Stimulated activated CD4-positive, alpha-beta T cell treated with anti-CD3 and anti-CD28 coated beads, Interleukin-15, amount 100 ng/mL, for 24 hours (primary cell): ENCODE measurements around the gene EPB41L1.
"Not testable (repeated sequence)": the region's sequence is repeated elsewhere in the genome, so short reads cannot be mapped to it uniquely, and the experiment has no call there.

Source experiments
- DNase-seq: peaks from one replicate; pipeline ENCODE4 v3.0.0-alpha.2; 2020

EPB41L1 gene

DNA sequence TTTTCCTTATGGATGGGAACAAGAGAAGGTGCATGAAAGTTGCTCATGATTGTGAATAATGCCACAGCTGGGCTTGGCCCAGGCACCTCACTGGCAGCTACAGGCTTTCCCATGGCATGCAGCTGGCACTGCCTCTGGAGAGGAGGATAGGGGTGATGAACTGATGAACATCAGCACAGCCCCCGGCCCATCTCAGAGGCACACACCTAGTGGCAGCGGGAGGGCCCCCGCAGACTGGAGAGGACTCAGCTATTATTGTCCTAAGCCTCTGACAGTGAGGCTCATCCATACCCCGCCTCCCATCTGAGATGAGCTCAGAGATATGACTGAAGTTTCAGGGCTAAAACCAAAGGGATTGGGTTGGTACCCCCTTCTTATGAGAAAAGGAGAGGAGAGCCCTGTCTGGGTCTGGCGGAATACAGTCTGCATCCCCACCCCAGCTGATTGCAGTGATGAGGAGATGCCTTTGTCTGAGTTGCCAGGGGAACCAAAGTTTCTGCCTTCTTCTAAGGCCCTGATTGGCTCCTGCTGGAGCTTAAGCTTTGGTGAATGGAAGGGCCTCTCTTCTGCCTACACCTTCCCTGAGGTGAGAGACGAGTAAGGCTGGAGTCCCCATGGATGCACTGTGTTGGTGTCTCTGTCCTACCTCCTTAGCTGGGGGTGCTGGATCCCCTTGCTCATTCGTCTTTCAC lies 27.6 kb upstream of the EPB41L1 start:
- DNase-seq = no peak

GRCh38 chr20:36128463-36129159 lies 25.9 kb upstream of the EPB41L1 start:
- no peak for DNase-seq

DNA sequence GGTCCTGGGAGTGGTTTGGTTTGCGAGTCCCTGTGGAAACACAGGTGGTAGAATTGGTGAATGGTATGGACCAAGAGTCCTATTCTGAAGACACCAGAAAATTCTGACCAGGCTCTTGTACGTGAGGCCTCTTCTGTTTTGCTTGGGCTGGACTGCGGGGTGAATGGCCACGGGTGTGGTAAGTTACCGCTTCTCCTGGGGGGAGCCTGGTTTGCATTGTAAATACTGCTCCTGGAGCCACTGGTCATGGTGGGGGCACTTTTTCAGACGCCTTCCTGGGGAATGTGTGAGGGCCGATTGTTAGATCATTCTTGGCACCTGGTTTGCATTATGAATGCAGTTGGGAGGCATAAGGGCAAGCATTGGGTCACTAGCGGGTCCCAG lies 25.4 kb upstream of the EPB41L1 start:
- no peak for DNase-seq

DNA sequence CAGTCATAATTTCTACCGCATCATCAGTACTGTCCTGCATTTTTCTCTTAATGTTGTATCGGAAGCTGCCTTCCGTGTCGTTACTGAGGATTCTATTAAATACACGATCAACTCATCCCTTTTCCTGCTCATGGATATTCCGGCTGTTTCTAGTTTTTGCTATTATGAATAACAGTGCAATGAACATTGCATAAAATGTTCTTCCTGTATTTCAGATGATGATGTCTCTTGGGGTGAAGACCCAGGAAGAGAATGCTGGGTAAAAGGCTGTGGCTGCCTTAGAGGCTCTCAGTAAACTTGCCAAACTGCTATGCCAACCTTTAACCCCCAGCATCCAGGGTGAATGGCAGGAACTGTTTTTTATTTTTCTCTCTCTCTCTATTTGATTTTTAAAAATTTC lies 24.1 kb upstream of the EPB41L1 start:
- DNase-seq = no peak

- no peak for DNase-seq
Observed at GRCh38 chr20:36132802-36133211, 21.7 kb upstream of the EPB41L1 start.

DNA sequence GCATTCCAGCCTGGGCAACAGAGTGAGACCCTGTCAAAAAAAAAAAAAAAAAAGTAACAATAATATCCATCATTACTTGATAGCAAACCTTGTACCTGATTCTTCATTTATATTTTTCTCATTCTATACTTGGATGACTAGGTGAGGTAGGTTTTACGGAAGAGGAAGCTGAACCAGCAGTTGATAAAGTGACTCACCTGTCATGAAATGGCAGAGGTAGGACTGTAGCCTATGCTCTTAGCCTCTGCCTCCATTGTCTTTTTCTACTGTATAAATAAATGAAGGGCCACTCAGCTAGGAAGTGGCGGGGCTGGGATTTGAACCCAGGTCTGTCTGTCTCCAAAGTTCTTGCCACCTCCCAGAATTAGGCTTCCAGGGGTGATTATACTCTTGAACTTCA lies 20.7 kb upstream of the EPB41L1 start:
- DNase-seq = no peak

- no peak for DNase-seq
Observed at GRCh38 chr20:36135159-36135558, 19.4 kb upstream of the EPB41L1 start.

DNA sequence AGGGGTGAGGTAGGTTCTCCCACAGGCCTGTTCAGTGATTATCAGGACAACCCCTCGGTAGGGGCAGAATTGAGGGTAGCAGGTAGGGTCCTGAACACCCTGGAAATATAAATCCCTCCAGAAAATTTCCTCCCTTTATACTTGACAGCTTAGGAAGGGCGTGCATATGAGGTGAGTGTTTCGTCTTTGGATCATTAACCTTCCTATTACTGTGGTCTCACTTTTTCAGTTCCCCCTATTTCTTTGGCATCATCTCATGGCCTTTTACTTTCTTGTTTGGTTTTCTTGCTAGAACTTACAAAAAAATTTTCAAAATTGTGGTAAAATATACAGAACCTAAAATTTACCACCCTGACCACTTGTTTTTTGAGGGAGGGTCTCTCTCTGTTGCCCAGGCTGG lies 18.7 kb upstream of the EPB41L1 start:
- DNase-seq = no peak

GRCh38 chr20:36137313-36137712 lies 17.2 kb upstream of the EPB41L1 start:
- not testable (repeated sequence) for DNase-seq

- no peak for DNase-seq
Observed at GRCh38 chr20:36141310-36141709, 13.2 kb upstream of the EPB41L1 start.

- no peak for DNase-seq
Observed at GRCh38 chr20:36144336-36144735, 10.2 kb upstream of the EPB41L1 start.

GRCh38 chr20:36145877-36146707 lies 8.4 kb upstream of the EPB41L1 start:
- no peak for DNase-seq

DNA sequence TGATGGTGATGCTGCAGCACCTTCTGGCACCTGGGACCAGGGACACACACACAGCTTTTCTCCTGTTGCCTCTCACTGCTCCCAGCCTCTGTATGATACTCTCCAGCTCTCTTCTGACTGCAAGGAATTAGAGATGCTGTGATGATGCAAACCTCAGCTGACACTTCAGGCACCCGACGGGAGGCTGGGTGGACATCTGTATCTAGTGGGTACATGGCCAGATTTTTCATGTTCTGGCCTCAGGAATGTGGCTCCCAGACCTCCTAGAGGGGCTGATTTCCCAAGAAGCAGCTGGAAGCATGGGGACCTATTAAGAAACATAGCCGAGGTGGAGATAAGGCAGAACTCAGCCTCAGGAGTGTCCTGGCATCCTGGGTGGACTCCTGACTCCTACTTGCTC lies 6.8 kb upstream of the EPB41L1 start:
- no peak for DNase-seq

GRCh38 chr20:36148439-36148838 lies 6.1 kb upstream of the EPB41L1 start:
- DNase-seq = no peak

- DNase-seq = no peak
Observed at GRCh38 chr20:36149012-36149411, 5.5 kb upstream of the EPB41L1 start.

DNA sequence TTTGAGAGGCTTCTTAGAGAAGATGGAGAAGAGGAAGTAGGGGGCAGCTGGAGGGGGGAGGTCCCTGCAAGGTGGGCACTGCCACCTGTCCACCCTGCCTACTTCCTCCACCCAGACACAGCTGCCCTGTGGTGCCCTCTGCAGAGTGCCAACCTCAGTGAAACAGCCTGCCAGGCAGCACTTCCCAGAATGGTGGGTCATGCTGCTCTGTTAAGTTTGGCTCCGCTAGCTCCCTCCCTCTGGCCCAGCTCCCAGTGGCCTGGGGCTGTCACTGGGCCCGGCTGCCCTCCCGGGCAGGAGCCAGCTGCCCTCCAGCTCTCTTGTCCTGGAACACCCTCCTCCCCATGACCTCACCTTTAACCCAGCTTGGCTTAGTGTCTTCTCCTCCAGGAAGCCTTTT lies 5.1 kb upstream of the EPB41L1 start:
- no peak for DNase-seq

- no peak for DNase-seq
Observed at GRCh38 chr20:36150489-36150846, 4.1 kb upstream of the EPB41L1 start.

DNA sequence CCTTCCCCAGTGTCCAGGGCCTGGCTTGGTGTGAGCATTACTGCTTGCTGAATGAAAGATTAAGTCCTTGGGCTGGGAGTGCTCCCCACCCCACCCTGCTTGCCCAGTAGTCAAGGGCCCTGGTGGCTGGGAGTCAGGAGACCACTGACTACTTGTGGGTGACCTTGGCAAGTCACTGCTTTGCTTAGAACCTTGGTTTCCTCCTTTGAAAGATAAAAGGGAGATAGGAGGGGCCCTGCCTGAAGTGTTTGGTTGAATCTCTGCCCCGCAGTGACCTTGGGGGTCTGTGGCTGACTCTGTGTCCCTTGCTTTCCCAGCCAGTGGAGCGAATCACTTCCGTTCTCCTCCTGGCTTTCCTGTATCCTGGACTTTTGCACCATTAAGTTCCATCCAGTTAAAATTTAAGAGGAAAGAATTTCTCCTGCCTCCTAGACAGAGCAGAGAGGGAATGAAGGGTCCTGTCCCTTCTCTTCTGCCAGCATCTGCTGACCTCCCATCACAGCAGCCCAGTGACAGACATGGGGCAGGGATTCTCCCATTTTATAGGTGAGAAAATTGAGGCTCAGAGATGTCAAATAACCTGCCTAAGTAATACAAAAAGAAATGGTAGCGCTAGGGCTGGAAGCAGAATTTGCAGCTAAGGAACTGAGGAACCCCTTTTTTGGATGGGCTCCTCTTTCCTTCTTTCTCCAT lies 3.5 kb upstream of the EPB41L1 start:
- DNase-seq = no peak

DNA sequence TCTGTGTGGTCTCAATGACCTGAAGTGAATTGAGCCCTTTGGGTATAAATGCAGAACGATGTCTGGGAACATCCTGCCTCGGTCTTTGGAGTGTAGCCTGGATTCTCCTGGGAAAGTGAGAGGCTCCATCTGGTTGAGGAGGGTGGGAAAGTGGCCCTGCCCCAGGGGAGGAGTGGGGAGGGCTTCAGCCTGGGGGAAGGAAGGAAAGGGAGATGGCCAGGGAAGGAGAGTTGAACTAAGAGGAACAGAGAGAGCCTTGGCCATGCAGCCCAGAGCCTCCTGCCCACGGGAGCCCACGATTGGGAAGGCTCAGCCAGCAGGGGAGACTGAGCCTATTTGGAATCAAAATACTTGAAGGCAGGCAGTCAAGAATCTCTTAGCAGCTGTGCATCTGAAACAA lies 2.3 kb upstream of the EPB41L1 start:
- DNase-seq = no peak

- DNase-seq = no peak
Observed at GRCh38 chr20:36153204-36153603, 1.3 kb upstream of the EPB41L1 start.

- peak; percentile 70 for DNase-seq
Observed at GRCh38 chr20:36153736-36154699, 522 bp upstream of the EPB41L1 start.

DNA sequence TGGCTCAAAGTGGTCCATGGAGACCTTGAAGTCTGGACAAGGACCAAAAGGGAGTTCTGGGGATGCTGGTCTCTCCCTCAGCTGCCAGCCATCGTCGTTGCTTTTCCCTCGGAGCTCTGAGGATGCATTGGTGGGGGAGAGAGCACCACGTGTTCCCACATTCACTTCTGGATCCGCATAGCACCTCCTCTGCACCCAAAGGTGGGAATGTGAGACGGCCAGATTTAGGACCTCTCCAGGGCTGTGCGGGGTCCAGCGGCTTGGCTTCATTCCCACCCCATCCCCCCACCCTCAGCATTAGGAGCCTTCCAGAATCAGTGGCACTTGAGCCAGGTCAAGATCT lies 1.1 kb downstream of the EPB41L1 start:
- no peak for DNase-seq
